ENCODE data around the gene SPIC.
"Not testable (repeated sequence)": the region's sequence is repeated elsewhere in the genome, so short reads cannot be mapped to it uniquely, and the experiment has no call there.

Gene SPIC

DNA sequence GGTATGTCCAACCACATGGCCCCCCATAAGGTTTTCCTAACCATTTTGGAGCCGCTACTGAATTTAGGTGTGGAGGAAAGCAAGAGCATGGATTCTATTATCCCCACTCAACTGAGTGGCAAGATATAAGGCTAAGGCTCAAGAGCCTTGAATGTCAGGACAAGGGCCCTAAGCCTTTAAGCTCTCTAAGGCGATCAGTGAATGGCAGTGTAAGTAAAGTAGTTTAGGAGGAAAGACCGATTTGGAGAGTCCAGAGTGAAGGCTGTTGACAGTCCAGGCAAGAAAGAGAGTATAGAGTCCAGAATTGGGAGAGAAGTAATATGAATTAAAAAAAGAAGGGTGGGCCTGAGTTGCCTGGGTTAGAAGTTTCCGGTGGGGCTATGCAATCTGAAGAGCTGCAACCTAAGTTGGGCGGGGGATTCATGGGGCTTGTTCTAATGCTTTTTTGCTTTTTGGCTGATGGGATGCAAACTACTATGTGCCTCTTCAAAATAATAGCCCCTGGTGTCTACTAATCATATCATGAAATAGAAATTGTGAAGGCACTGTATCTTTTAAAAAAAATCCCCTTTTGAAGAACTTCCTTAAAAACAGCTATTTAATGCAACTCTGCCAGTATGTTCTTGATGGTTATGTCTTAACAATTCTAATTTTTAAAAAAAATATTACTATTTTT, at the start of gene SPIC:
SPIC (plus strand) TSS at position 626 of the 676 bp plus-strand sequence. CDS start 1,569 bp downstream, outside the sequence.
- no peak for DNase-seq

GRCh38 chr12:101430456-101430855, 44.7 kb upstream of the SPIC start:
- DNase-seq, result no peak

DNA sequence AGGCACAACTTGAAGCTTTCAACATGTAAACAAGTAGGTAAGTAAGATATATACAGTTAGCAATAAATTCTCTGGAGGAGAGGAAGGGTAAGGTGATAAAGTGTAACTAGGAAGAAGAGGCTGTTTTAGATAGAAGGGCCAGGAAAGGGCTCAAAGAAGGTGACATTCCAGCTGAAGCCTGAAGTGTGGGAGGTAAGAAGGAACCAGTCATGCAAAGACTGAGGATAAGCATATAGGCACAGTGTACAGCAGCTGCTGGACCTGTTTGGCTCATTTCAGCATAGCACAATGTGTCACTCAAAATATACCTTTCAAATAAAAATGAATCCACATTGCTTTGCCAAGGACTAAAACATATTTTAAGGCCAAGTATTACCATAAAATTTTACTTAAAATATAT, 39.0 kb upstream of the SPIC start:
- DNase-seq, result no peak

- DNase-seq, result no peak
Observed at GRCh38 chr12:101439236-101439635, 35.9 kb upstream of the SPIC start.

DNA sequence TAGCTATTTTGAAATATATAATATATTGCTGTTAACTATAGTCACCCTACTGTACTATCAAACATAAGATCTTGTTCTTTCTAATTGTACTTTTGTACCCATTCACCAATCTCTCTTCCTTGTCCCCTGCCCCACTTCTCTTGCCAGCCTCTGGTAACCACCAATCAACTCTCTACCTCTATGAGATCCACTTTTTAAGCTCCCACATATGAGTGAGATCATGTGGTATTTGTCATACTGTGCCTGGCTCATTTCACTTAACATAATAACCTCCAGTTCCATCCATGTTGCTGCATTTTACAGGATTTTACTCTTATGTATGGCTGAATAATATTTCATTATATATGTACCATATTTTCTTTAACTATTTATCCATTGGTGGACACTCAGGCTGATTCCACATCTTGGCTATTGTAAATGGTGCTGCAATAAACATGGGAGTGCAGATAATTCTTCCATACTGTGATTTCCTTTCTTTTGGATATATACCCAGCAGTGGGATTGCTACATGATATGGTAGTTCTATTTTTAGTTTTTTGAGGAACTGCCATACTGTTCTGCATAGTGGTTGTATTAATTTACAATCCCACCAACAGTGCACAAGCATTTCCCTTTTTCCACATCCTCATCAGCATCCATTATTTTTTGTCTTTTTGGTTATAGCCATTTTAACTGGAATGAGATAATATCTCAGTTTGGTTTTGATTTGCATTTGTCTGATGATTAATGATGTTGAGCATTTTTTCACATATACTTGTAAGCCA, 33.5 kb upstream of the SPIC start:
- DNase-seq, result no peak

DNA sequence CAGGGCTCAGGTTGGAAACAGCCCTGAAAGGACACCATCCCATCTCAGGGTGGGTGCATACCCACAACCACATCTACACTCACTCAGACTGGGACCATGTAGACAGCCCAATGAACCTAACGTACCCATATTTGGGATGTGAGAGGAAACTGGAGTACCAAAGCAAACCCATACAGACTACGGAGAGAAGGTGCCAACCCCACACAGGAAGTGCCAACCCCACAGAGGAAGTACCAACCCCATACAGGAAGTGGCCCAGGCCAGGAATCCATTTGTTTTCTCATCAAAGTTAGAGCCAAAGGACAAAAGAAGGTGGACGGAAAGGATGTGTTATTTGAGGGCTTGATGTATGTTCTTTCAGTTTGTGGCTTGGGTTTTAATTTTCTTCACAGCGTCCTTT, 19.5 kb upstream of the SPIC start:
- DNase-seq, result no peak

DNA sequence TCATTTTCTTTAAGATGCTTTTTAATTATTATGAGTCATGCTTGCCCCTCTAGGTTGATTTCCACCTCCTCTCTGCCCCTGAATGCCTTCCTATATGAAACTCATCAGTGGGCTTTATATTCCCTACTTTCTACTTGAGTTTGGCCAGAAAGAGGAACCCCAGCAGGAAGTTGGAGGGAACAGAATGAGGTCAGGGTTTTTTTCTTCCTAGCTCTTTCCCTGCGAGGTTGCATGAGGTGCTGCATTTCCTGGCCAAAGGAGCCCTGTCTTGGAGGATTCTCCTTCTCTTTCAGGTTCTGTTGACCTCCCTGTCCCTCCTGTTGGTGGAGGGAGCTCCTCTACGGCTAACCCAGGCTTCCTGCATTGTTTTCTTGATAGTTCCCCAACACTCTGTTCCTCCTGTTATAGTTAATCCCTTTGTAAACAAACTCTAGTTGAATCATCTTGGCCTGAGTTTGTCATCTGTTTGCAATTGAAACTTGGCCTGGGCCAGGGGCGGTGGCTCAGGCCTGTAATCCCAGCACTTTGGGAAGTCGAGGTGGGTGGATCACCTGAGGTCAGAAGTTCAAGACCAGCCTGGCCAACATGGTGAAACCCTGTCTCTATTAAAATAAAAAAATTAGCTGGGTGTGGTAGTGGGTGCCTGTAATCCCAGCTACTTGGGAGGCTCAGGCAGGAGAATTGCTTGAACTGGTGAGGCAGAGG, 15.3 kb upstream of the SPIC start:
- DNase-seq, result no peak

DNA sequence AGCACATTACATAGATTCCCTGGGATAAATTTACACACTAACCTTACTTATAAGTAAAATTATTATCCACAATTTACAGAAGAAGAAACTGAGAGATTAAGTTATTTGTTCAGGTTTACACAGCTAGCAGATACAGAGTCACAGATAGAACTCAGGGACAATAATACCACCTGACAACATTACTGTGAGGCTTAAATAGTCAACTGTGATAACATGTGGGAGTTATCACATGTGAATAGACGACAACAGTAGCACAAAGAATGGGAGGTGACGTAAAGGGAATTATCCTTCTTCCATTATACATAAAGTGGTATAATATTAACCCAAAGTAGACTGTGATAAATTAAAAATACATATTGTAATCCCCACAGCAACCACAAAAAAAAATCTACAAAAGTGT, 6.2 kb upstream of the SPIC start:
- no peak for DNase-seq

DNA sequence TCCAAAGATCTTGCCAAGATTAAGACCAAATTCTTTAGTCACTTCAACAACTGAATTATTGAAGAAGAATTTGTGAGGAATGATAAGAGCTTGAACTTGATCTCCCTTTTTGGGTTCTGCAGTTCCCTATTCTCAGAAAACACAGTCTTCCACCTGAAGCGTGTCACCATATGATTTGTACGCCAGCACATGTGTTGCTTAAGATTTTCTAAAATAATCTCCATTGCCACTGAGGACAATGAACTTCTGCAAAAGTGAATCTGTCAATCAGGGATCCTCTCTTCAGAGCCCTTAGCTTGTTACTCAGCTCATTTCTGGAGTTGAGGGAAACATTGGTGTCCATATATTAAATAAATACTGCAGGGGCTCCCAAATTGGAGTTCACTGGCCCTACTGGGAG, 4.2 kb upstream of the SPIC start:
- DNase-seq, result no peak

DNA sequence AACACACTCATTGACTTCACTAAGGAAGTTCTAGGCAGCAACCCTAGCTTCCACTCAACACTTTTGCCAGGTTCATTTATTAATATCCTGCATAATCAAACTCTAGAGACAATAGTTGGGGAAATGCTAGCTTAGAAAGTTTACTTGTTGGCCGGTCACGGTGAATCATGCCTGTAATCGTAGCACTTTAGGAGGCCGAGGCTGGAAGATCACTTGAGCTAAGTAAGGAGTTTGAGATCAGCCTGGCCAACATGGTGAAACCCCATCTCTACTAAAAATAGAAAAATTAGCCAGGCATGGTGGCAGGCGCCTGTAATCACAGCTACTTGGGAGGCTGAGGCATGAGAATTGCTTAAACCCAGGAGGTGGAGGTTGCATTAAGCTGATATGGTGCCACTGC, 3.3 kb upstream of the SPIC start:
- not testable (repeated sequence) for DNase-seq

GRCh38 chr12:101474248-101474647, 888 bp upstream of the SPIC start:
- DNase-seq, result no peak

- DNase-seq, result no peak
Observed at GRCh38 chr12:101475751-101476305, 692 bp downstream of the SPIC start.

DNA sequence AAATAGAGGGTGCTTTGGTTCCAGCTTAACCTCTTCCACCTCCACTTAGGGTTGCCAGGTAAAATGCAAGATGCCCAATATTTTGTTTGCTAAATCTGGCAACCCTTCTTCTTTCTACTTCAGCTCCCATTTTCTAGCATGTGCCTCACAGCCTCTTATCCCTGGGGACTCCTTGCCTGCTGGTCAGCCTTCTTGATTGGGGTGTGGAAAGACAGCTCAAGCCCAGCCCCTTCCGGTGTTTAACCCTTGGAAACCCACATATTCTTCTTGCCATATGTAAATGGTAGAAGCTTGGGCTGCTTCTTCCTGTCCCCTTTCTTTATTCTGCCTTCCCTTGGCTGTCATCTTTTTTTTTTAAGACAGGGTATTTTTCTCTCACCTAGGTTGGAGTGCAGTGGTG, 5.7 kb downstream of the SPIC start:
- DNase-seq, result no peak

DNA sequence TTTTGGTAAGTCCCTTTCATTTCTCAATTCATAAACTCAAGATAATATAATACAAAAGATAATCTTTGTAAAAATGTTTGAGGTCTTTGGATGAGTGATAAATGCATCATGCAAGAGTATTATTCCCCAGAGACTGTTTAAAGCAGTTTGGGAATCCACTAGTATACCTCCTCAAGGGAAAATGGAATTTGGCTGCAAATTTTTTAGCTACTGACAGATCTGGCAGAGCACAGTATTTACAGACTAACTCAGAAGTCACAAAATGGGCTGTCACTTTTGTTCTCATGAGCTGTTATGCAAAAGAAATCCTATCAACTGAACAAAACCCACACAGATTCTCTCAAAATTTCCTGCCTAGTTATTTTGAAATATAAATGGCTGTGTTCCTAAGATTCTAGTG, 9.9 kb downstream of the SPIC start:
- no peak for DNase-seq

- DNase-seq, result no peak
Observed at GRCh38 chr12:101488469-101488868, 13.3 kb downstream of the SPIC start.

- DNase-seq, result no peak
Observed at GRCh38 chr12:101490286-101490920, 15.3 kb downstream of the SPIC start.

DNA sequence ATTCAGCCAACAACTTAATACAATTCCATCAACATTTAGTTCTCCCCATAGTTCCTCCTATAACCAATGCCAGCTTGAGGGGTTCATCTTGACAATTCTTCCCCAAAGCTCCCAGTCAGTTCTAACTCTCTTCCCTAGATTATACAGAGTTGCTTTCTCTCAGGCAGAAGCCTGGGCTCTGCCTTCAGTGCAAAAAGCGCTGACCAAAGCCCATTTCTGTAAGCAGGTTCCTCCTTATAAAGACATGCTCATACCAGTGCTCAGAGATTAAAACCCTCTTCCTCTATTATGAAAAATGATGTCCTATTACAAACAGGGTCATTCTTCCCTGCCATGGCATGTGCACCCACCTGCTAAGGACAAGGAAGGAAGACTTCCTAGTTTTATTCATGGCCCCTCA, 16.2 kb downstream of the SPIC start:
- no peak for DNase-seq

DNA sequence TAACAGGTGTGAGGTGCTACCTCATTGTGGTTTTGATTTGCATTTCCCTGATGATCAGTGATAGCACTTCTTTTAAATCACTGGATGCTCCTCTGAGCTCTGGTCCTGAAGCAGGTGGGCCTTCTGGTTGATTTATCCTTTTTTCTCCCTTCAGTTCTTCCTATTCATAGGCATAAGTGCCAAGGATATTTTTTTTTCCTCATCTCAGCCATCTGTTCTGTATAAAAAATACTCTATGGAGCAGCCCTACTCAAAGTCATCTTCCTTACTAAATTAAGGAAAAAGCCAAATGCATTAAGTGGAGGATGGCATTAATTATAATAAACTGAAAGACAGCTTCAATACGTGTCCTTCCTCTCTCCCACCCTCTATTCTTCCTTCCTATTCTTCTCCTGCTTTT, 18.4 kb downstream of the SPIC start:
- DNase-seq, result no peak

DNA sequence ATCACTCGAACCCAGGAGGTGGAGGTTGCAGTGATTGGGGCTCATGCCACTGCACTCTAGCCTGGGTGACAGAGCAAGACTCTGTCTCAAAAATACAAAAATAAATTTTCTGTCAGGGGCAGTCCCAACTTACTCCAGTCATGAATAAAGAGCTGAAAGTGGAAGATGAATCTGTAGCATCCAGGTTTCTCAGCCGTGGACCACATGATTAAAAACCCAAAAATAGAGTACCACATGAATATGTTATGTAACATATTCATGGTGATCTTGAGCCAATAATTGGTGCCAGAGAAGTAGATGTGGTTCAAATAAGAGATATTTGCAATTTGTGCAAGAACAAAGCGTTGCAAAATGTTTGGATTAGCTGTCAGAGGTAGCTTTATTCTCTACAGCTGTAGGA, 23.1 kb downstream of the SPIC start:
- no peak for DNase-seq

DNA sequence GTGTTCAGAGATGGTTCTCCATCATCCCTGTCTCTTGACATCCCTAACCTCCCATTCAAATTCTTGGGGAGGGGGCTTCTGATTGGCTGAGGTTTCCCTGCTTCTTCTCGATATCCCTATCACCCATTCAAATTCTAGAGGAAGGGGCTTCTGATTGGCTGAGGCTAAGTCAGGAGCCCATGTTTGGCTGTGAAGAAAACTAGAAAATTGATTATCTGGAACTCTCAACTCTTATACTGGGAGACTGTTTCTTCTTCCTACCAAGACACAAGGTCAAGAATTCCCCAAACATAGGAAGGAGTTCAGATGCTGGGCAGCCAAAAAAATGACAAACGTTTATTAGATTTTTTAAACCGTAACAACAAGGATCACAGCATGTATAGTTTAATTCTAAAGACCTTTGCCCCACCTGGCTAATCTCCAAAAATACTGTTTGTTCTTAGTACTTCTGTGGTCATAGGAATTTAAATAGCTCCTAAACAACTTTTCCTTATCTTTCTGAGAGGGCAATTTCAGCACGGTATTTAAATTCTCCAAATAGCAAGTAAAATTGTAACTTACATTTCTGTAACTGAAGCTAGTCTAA, 26.4 kb downstream of the SPIC start:
- DNase-seq, result no peak

- DNase-seq, result no peak
Observed at GRCh38 chr12:101521136-101521535, 46.0 kb downstream of the SPIC start.

DNA sequence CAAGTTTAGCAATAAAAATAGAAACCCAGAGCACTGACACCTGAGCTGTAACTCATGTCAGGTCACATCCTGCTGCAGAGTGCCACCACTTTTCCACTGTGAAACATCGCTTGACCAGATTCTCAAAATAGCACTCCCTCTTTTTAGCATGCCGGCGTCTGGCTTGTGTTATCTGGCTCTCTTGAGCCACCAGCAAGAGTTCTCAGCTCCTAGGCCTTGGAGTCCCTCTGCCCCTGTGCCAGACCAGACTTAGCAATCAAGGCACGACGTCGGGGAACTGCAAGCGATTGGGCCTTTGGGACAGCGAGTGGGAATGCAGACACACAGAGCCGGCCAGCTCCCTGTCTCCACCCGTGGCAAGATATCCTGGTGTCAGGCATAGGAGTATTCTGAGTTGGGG, 52.5 kb downstream of the SPIC start:
- DNase-seq, result no peak

All from activated effector memory CD4-positive, alpha-beta T cell treated with anti-CD3 and anti-CD28 coated beads, Interleukin-2, amount 50 U/mL, for 16 hours (primary cell).